ENCODE results near the gene MBD5. TPM values are rescaled to one million over a fixed set of nuclear protein-coding genes. Genes with fewer than 3 reads are reported as not detected.

MBD5 gene
- total RNA-seq, 2 donors from 2014 or later, result 20.8 to 33.5 TPM

GRCh38 chr2:148299616-148300015 lies 278.7 kb downstream of the MBD5 start:
- ATAC-seq (no peak), DNase-seq (no peak)
- H3K9me3 ChIP-seq, result no peaks in the 10 kb centered on the region
- no peak for TF ChIP-seq CTCF (IDR thresholded peaks at IDR 0.05)
- no peaks in the 10 kb centered on the region for H3K36me3 ChIP-seq (replicated peaks in 1 of 2; ENCODE audit: insufficient read depth in 1 of 2, low read depth in 2 of 2)
- no peak overlapping the region for H3K27ac ChIP-seq
- no peak overlapping the region for H3K4me3 ChIP-seq
- intact Hi-C loops (cut with DNase I), result no loop called here
- H3K27me3 ChIP-seq, result no peaks in the 10 kb centered on the region
- H3K4me1 ChIP-seq, result no peaks in the 10 kb centered on the region

GRCh38 chr2:148300544-148300943 lies 279.7 kb downstream of the MBD5 start:
- Histone ChIP-seq H3K36me3 (replicated peaks in 1 of 2; ENCODE audit: insufficient read depth in 1 of 2, low read depth in 2 of 2) (no peaks in the 10 kb centered on the region), H3K9me3 (no peaks in the 10 kb centered on the region), H3K27me3 (no peaks in the 10 kb centered on the region), H3K4me1 (no peaks in the 10 kb centered on the region), H3K4me3 (no peak overlapping the region), H3K27ac (no peak overlapping the region)
- no peak for TF ChIP-seq CTCF (IDR thresholded peaks at IDR 0.05)
- TF ChIP-seq POLR2A (IDR thresholded peaks at IDR 0.05), result no peak
- ATAC-seq (no peak), DNase-seq (no peak)
- intact Hi-C loops (cut with DNase I), result no loop called here

GRCh38 chr2:148301362-148301761 lies 280.5 kb downstream of the MBD5 start:
- H3K27ac ChIP-seq, result no peak overlapping the region
- H3K9me3 ChIP-seq, result no peaks in the 10 kb centered on the region
- H3K4me3 ChIP-seq, result no peak overlapping the region
- no peak for ATAC-seq
- WGBS, 2 donors, result 51 to 57% methylated on average over 3 of the region's 3 CpGs
- H3K36me3 ChIP-seq (replicated peaks in 1 of 2; ENCODE audit: insufficient read depth in 1 of 2, low read depth in 2 of 2), result no peaks in the 10 kb centered on the region
- no peaks in the 10 kb centered on the region for H3K4me1 ChIP-seq
- TF ChIP-seq CTCF (IDR thresholded peaks at IDR 0.05), result no peak
- no peak for TF ChIP-seq POLR2A (IDR thresholded peaks at IDR 0.05)
- intact Hi-C loops (cut with DNase I), result no loop called here
- DNase-seq, result no peak
- H3K27me3 ChIP-seq, result no peaks in the 10 kb centered on the region

GRCh38 chr2:148302526-148302925 lies 281.6 kb downstream of the MBD5 start:
- intact Hi-C loops (cut with DNase I), result no loop called here
- ATAC-seq (no peak), DNase-seq (no peak)
- TF ChIP-seq CTCF (IDR thresholded peaks at IDR 0.05) (no peak), POLR2A (IDR thresholded peaks at IDR 0.05) (no peak)
- Histone ChIP-seq H3K27ac (no peak overlapping the region), H3K36me3 (replicated peaks in 1 of 2; ENCODE audit: insufficient read depth in 1 of 2, low read depth in 2 of 2) (no peaks in the 10 kb centered on the region), H3K4me3 (no peak overlapping the region), H3K9me3 (no peaks in the 10 kb centered on the region), H3K27me3 (no peaks in the 10 kb centered on the region), H3K4me1 (no peaks in the 10 kb centered on the region)
- WGBS, 2 donors, result 91 to 95% methylated on average over 4 of the region's 4 CpGs

- ATAC-seq, result no peak
- WGBS, 2 donors, result 94 to 96% methylated on average over 2 of the region's 2 CpGs
- H3K9me3 ChIP-seq, result no peaks in the 10 kb centered on the region
- TF ChIP-seq CTCF (IDR thresholded peaks at IDR 0.05) (no peak), POLR2A (IDR thresholded peaks at IDR 0.05) (no peak)
- H3K27ac ChIP-seq, result no peak overlapping the region
- H3K4me3 ChIP-seq, result no peak overlapping the region
- H3K4me1 ChIP-seq, result no peaks in the 10 kb centered on the region
- DNase-seq, result no peak
- H3K36me3 ChIP-seq (replicated peaks in 1 of 2; ENCODE audit: insufficient read depth in 1 of 2, low read depth in 2 of 2), result no peaks in the 10 kb centered on the region
- no peaks in the 10 kb centered on the region for H3K27me3 ChIP-seq
- intact Hi-C loops (cut with DNase I), result no loop called here
These were observed 282.3 kb downstream of the MBD5 start for GRCh38 chr2:148303161-148303560.
